Esophagus muscularis mucosa (tissue), 4 donors: ENCODE results near the gene FTSJ1.

Source experiments
- EP300 ChIP-seq: sonication (generic); formaldehyde crosslinking; IDR thresholded peaks from one replicate; pipeline ENCODE4 v1.6.1; 2017; ENCODE audit warnings: antibody characterized with exemption
- POLR2A ChIP-seq: fragments of 450-650 bp; IDR thresholded peaks from one replicate; pipeline ENCODE4 v1.6.1; 2017; ENCODE audit warnings: antibody characterized with exemption, moderate library complexity, mild to moderate bottlenecking, low read depth
- POLR2AphosphoS5 ChIP-seq, 2 donors: sonication (generic); formaldehyde crosslinking; IDR thresholded peaks; one replicate each; pipeline ENCODE4 v1.6.1; 2017; ENCODE audit warnings: antibody characterized with exemption in 2 of 2
- TF ChIP-seq, protein P1 (sequence below), 3 experiments: fragments of 200-600 bp in 2 of 3; fragments of 450-650 bp in 1 of 3; sonication (generic) in 2 of 3; IDR thresholded peaks; one replicate each; pipeline ENCODE4 v1.5.1; 2017 to 2019; ENCODE audit warnings: antibody characterized with exemption in 3 of 3, mild to moderate bottlenecking in 2 of 3, moderate library complexity in 1 of 3

DNA sequence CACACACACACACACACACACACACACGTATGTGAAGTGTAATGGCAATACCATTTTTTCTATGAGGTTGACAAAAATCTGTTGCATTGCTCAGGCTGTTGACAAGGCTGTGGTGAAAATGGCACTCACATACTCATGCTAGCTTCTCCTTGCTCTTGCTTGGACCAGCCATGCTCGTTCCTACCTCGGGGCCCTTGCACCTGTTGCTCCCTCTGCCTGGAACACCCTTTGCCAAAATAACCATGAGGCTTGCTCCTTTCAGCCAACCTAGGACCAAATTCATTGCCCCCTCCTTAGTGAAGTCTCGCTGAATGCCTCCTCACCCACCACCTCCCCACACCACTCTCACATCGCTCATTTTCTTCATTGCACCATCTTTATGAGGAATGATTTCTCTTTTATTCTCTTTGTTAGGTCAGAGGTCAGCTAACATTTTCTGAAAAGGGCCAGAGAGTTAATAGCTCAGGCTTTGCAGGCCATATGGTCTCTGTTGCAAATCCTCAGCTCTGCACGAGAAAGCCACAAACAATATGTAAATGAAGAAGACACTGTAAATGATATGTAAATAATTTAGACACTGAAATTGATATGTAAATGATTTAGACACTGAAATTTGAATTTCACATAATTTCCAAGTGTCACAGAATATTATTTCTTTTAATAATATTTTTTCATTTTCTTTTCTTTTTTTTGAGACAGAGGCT lies 19.2 kb upstream of the FTSJ1 start:
- TF ChIP-seq, protein P1, sequence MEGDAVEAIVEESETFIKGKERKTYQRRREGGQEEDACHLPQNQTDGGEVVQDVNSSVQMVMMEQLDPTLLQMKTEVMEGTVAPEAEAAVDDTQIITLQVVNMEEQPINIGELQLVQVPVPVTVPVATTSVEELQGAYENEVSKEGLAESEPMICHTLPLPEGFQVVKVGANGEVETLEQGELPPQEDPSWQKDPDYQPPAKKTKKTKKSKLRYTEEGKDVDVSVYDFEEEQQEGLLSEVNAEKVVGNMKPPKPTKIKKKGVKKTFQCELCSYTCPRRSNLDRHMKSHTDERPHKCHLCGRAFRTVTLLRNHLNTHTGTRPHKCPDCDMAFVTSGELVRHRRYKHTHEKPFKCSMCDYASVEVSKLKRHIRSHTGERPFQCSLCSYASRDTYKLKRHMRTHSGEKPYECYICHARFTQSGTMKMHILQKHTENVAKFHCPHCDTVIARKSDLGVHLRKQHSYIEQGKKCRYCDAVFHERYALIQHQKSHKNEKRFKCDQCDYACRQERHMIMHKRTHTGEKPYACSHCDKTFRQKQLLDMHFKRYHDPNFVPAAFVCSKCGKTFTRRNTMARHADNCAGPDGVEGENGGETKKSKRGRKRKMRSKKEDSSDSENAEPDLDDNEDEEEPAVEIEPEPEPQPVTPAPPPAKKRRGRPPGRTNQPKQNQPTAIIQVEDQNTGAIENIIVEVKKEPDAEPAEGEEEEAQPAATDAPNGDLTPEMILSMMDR (IDR thresholded peaks at IDR 0.05), result no peak
- TF ChIP-seq POLR2A, result no peak
- TF ChIP-seq EP300, result no peak
- TF ChIP-seq POLR2AphosphoS5 (IDR thresholded peaks at IDR 0.05), result no peak
